KBM-7 (cell line): Measurements from ENCODE around the gene CEP128.

Source experiments
- DNase-seq: peaks from one replicate; pipeline ENCODE4 v3.0.0-alpha.2; 2015
- in situ Hi-C: fragments of 300-500 bp; cut with MboI; formaldehyde crosslinking; loops from 2 replicates; pipeline ENCODE4 v1.14.3; 2020; ENCODE audit warnings: low sequenced_read_pairs, low pct_unique_long_range_greater_than_20kb, mixed read lengths

The CEP128 gene

DNA sequence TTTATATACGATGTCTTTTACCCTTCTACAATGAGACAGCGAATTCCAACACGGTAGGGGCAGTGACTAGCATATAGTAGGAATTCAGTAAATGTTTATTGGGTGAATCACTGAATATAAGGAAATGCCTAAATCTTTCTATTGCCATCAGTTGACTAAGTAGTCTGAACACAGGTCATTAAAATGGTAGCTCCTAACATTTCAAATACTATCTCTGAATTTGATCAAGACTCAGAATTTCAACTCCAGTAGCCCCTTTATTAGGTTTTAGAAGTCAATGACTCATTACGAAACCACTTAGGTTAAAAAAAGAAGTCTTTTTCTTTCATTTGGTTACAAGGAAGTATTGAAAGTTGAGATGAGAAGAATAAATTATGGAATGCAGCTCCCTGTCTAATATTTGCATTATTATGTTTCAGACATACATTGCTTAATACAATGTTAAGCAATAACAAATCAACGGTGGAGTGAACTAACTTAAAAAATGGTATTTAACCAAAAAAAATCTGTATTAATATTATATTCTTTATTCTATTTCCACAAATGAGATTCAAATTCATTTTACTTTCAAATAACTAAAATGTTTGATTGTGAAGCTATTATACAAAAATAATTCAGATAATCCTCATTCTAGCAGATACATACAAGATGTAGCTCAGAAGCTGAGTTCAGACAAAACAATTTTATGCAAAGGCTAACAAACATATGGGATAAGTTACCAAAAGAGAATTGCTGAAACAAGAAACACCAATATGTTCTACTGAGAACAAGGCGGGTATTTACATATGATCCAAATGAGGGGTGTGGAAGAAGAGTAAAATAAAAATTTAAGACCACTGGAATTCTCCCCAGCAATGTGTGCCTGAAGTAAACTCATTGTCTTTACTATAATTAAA, 302.7 kb downstream of the CEP128 start:
- DNase-seq = no peak
- in situ Hi-C loops = no loop called here

- DNase-seq = no peak
- in situ Hi-C loops = no loop called here
Measured at GRCh38 chr14:80637756-80638619, 303.6 kb downstream of the CEP128 start.

DNA sequence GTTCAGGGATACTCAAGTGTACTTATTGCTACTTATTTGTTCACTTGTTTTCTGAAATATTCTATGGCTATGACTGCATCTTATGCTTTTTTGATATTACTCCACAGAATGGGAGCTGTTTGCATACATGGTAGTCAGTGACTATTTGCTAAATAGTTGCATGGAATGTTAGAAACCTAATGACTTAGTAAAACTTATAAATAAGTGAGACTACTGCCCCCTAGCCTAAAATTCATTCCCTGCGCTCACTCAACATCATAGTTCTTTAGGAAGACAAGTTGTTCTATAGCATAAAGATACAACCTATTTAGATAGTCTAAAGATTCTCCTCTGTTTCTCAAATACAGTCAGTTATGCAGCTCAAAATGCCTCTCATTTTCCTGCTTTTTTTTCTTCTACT, 305.5 kb downstream of the CEP128 start:
- in situ Hi-C loops = no loop called here
- no peak for DNase-seq

GRCh38 chr14:80634106-80634758, 307.3 kb downstream of the CEP128 start:
- DNase-seq = no peak
- in situ Hi-C loops = no loop called here

GRCh38 chr14:80629606-80630005, 311.9 kb downstream of the CEP128 start:
- DNase-seq = no peak
- in situ Hi-C loops = no loop called here

DNA sequence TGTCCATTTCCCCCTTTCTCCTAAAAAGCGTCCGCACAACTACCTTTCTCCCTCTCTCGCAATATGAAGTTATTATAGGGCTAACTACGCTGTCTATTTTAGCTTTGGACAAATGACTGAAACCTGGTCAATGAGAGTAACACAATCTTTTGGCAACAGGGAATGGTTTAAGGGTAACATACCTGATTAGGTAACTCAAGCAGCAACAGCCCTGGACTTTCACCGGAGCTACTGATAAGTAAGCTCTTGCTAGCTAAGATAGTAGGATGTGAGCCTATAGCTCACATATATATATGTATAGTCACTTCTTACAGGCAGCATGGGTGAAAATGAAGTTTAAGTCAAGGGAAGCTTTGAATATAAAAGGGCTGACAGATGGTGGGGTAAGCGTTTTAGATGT, 313.0 kb downstream of the CEP128 start:
- in situ Hi-C loops = no loop called here

DNA sequence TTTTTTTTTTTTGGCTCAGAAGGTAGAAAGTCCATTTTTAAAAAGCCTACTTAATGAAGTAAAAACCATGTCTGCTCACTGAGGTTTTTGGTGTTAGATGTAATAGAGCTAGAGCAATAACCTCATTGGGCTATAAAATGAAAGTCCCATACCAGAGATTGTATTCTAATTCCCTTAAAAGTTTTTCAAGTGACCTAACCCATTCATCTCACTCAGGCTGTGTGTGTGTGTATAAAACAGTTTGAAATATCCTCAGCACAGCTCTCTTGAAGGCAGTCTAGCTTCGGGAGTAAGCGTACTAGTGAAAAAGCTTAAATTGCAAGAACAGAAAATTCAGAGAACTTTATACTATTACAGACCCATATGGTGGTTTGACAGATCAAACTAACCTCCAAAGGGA, 313.8 kb downstream of the CEP128 start:
- in situ Hi-C loops = no loop called here
- no peak for DNase-seq

More for the DNA sequence above, 313.0 kb downstream of the CEP128 start:
- no peak for DNase-seq

DNA sequence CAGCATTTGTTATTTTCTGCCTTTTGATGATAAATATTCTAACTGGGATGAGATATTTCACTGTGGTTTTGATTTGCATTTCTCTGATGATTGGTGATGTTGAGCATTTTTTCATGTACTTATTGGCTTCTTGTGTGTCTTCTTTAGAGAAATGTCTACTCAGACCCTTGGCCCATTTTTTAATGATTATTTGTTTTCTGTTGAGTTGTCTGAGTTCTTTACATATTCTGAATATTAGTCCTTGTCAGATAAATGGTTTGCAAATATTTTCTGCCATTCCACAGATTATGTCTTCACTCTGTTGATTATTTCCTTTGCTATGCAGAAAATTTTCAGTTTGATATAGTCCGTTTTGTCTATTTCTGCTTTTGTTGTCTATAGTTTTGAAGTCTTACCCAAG, 317.0 kb downstream of the CEP128 start:
- DNase-seq = no peak
- in situ Hi-C loops = no loop called here

- DNase-seq = no peak
- in situ Hi-C loops = no loop called here
Measured at GRCh38 chr14:80621701-80622100, 319.8 kb downstream of the CEP128 start.

- in situ Hi-C loops = no loop called here
- no peak for DNase-seq
Measured at GRCh38 chr14:80620434-80620833, 321.1 kb downstream of the CEP128 start.

DNA sequence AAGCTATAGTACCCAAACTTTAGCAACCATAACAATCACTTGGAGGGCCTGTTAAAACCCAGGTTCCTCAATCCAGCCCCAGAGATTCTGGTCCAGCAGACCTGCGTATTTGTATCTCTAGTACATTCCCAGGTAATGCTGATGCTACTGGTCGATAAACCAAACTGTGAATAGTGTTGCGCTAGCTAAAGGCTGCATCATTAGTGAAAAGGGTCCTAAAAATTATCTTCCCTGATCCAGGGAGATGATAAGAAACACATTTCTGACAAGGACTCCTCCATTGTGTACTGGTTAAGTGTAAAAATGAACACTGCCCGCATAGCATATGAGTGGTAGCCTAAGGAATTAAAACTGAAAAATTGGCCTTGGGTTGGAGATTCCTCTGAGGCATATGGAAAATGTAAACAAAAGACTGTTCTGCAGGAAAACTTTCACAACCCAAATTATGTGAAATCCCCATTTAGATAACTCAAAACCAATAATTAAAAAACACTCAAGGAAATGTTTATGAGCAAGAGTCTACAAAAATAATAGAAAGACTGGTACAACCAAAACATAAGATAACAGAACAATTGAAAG, 322.7 kb downstream of the CEP128 start:
- no peak for DNase-seq
- in situ Hi-C loops = no loop called here

DNA sequence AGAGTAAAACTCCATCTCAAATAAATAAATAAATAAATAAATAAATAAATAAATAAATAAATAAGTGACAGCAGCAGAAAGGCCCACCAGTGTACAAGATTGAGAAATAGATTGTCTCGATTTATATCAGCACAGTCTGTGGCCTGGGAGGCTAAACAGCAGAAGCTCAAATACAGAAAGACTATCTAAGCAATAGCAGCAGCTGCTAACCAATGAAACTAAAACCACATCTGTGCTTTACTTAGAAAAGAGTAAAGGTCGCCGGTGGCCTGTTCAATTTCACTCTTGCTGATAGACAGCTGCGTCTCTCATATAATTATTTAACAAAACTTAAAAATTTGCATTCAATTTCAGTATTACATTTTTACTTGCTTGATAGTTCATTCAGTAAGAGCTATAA, 325.7 kb downstream of the CEP128 start:
- in situ Hi-C loops = no loop called here
- DNase-seq = no peak

DNA sequence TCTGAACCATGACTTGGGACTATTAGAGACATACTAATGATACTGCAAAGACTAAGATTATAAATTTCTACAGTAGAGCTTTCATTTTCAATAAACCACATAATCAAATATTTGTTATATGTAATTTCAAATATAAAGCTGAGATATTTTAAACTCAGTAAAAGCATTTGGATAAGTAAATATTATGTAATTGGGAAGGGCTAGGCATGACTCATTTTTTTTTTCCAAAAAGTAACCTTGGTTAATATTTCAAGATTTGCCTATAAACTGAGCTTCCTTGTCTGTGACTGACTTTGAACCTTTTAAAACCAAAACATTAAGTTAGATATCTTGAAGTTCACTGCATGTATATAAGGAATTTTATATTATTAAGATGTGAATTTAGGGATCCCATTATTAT, 332.5 kb downstream of the CEP128 start:
- in situ Hi-C loops = no loop called here
- DNase-seq = no peak

- in situ Hi-C loops = no loop called here
- DNase-seq = no peak
Measured at GRCh38 chr14:80608563-80608962, 333.0 kb downstream of the CEP128 start.

- in situ Hi-C loops = no loop called here
- no peak for DNase-seq
Measured at GRCh38 chr14:80607430-80608190, 333.9 kb downstream of the CEP128 start.

DNA sequence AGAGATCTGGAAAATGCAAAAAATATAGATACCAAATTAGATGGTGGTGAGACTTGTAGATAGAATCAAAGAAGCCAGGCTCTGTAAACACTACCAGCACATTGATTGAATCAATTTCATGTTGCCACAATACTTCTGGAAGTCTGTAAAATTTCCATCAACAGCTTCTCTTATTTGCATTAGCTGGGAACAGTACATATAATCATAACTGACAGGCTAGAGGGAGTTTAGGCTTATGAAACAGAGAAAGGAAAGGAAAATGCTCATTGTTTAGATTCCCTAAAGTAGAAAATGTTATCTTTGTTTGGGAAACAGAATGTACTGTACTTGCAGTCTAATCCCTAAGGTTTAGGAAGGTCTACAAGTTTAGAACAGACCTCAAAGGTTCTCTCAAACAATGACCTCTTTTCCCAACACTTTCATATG, 335.2 kb downstream of the CEP128 start:
- DNase-seq = no peak
- in situ Hi-C loops = no loop called here

DNA sequence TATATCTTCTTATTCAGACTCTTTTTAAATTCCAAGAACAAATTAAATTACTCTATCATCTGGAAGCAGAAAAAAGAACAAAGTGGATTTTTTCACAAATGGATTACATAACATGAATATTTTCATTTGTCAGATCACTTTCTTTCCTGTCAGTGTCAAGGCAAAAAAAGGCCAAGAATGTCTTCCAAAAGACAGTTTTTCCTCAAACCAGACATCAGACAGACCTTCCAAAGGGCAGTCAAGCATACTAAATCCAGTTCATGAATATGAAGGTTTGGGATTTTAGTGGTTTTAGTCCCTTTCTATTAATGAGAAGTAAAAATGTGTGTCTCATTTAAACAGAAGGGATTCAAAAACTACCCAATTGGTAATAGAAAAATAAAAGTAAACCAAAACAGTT, 336.0 kb downstream of the CEP128 start:
- in situ Hi-C loops = no loop called here
- no peak for DNase-seq

GRCh38 chr14:80602946-80603345, 338.6 kb downstream of the CEP128 start:
- in situ Hi-C loops = no loop called here
- DNase-seq = no peak
